ENCODE data around the gene RPS6KA5. TPM values are rescaled to one million over a fixed set of nuclear protein-coding genes. Genes with fewer than 3 reads are reported as not detected.
"Not testable (repeated sequence)": the region's sequence is repeated elsewhere in the genome, so short reads cannot be mapped to it uniquely, and the experiment has no call there.

The RPS6KA5 gene
- polyA plus RNA-seq, 2 donors = 0.83 to 2.3 TPM

DNA sequence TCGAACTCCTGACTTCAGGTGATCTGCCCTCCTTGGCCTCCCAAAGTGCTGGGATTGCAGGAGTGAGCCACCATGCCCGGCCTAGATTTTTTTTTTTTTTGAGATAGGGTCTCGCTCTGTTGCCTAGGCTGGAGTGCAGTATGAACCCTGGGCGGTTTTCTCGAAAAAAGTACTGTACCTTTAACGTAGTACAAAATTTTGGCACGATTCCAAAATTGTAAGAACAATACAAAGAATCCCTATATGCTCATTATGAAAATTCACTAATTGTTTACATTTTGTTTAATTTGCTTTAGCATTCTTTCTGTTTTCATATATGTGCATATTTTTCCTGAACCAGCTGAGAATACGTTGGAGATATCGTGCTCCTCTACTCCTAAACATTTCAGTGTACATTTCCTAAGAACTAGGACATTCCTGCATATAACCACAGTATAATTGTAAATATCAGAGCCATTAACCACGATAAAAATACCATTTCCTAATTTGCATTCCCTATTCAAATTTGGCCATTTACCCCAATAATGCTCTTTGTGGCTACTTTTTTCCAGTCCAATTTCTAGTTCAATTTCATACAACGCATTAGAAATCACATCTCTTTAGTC is 97.8 kb downstream of the RPS6KA5 start:
- no peak overlapping the region for H3K27ac ChIP-seq (ENCODE audit: low read depth in 2 of 2, low read length in 1 of 2)
- H3K4me1 ChIP-seq (ENCODE audit: control insufficient read depth in 2 of 2, insufficient read depth in 2 of 2, low read length in 1 of 2) = no peaks in the 10 kb centered on the region
- no peaks in the 10 kb centered on the region for H3K9me3 ChIP-seq (ENCODE audit: control insufficient read depth in 2 of 2, insufficient read depth in 1 of 2, low read depth in 1 of 2, low read length in 1 of 2)
- H3K4me3 ChIP-seq (ENCODE audit: low read depth in 1 of 2, low read length in 2 of 2) = no peak overlapping the region
- no peaks in the 10 kb centered on the region for H3K36me3 ChIP-seq (ENCODE audit: control insufficient read depth in 2 of 2, insufficient read depth in 2 of 2, low read length in 1 of 2)
- H3K27me3 ChIP-seq (ENCODE audit: control insufficient read depth in 1 of 2, insufficient read depth in 2 of 2, low read length in 2 of 2) = no peaks in the 10 kb centered on the region
- 86 to 87% methylated on average over 11 of the region's 11 CpGs for WGBS, 2 donors

DNA sequence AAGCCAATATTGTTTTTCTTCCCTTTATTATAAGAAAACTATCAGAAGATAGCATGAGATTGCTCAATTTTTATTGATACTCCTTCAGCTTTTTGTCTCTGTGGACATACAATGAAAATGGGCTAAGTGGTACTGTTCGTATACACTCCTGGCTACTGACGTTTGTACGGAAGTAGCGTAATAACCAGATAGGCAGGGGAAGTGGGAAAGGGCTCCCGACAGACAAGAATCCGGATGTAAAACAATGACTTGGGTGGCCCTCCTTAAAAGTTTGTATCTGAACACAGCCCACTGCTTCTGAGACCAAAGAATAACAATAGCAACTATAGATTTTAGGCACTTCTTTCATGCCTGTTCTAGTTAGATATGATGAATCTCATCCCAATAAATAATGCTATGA is 99.6 kb downstream of the RPS6KA5 start:
- Histone ChIP-seq H3K4me3 (ENCODE audit: low read depth in 1 of 2, low read length in 2 of 2) (no peak overlapping the region), H3K4me1 (ENCODE audit: control insufficient read depth in 2 of 2, insufficient read depth in 2 of 2, low read length in 1 of 2) (no peaks in the 10 kb centered on the region), H3K36me3 (ENCODE audit: control insufficient read depth in 2 of 2, insufficient read depth in 2 of 2, low read length in 1 of 2) (no peaks in the 10 kb centered on the region), H3K27ac (ENCODE audit: low read depth in 2 of 2, low read length in 1 of 2) (no peak overlapping the region), H3K9me3 (ENCODE audit: control insufficient read depth in 2 of 2, insufficient read depth in 1 of 2, low read depth in 1 of 2, low read length in 1 of 2) (no peaks in the 10 kb centered on the region), H3K27me3 (ENCODE audit: control insufficient read depth in 1 of 2, insufficient read depth in 2 of 2, low read length in 2 of 2) (no peaks in the 10 kb centered on the region)
- WGBS, 2 donors = 86 to 89% methylated on average over 6 of the region's 6 CpGs

DNA sequence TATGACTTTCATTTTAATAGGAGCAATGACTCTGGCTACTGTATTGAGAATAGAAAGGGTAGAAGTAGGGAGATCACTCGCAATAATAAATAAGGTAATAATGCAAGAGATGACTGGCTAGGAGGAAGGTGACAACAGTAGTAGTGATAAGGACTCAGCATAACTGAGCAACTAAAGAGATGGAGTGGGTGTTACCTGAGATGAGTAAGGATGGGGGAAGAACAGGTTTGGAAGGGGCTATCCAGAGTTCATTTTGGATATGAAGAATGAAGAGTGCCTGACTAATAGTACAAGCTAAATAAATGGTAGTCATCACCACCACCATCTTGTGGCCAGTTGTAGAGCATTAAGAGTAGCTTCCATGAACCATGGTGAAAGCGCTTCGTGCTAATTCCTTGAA is 101.1 kb downstream of the RPS6KA5 start:
- H3K4me1 ChIP-seq (ENCODE audit: control insufficient read depth in 2 of 2, insufficient read depth in 2 of 2, low read length in 1 of 2) = no peaks in the 10 kb centered on the region
- no peaks in the 10 kb centered on the region for H3K36me3 ChIP-seq (ENCODE audit: control insufficient read depth in 2 of 2, insufficient read depth in 2 of 2, low read length in 1 of 2)
- no peak overlapping the region for H3K27ac ChIP-seq (ENCODE audit: low read depth in 2 of 2, low read length in 1 of 2)
- no peaks in the 10 kb centered on the region for H3K9me3 ChIP-seq (ENCODE audit: control insufficient read depth in 2 of 2, insufficient read depth in 1 of 2, low read depth in 1 of 2, low read length in 1 of 2)
- no peaks in the 10 kb centered on the region for H3K27me3 ChIP-seq (ENCODE audit: control insufficient read depth in 1 of 2, insufficient read depth in 2 of 2, low read length in 2 of 2)
- WGBS, 2 donors = 93 to 95% methylated on average over 3 of the region's 3 CpGs
- no peak overlapping the region for H3K4me3 ChIP-seq (ENCODE audit: low read depth in 1 of 2, low read length in 2 of 2)

DNA sequence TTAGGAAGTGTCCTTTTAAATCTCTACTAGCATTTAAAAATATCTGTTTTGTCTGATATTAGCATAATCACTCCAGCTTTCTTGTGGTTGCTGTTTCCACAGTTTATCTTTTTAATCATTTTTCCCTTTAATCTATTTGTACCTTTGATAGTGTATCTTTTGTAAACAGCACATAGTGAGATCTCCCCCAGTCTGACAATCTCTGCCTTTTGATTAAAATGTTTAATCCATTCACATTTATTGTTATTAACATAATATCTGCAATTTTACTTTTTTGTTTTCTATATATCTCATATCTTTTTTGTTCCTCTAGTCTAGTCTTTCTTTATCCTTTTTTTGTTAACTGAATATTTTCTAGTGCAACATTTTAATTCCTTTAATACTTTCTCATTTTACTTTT is 104.2 kb downstream of the RPS6KA5 start:
- Histone ChIP-seq H3K27me3 (ENCODE audit: control insufficient read depth in 1 of 2, insufficient read depth in 2 of 2, low read length in 2 of 2) (no peaks in the 10 kb centered on the region), H3K4me1 (ENCODE audit: control insufficient read depth in 2 of 2, insufficient read depth in 2 of 2, low read length in 1 of 2) (no peaks in the 10 kb centered on the region), H3K27ac (ENCODE audit: low read depth in 2 of 2, low read length in 1 of 2) (no peak overlapping the region), H3K36me3 (ENCODE audit: control insufficient read depth in 2 of 2, insufficient read depth in 2 of 2, low read length in 1 of 2) (no peaks in the 10 kb centered on the region), H3K9me3 (ENCODE audit: control insufficient read depth in 2 of 2, insufficient read depth in 1 of 2, low read depth in 1 of 2, low read length in 1 of 2) (no peaks in the 10 kb centered on the region), H3K4me3 (ENCODE audit: low read depth in 1 of 2, low read length in 2 of 2) (no peak overlapping the region)

DNA sequence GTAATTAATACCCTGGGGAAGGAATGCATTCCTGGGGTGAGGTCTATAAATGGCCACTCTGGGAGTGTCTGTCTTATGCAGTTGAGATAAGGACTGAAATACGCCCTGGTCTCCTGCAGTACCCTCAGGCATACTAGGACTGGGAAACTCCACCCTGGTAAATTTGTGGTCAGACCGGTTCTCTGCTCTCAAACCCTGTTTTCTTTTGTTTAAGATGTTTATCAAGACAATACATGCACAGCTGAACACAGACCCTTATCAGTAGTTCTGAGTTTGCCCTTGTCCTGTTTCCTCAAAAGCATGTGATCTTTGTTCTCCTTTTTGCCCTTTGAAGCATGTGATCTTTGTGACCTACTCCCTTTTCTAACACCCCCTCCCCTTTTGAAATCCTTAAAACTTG is 106.8 kb downstream of the RPS6KA5 start:
- not testable (repeated sequence) for H3K9me3 ChIP-seq (ENCODE audit: control insufficient read depth in 2 of 2, insufficient read depth in 1 of 2, low read depth in 1 of 2, low read length in 1 of 2); H3K4me1 ChIP-seq (ENCODE audit: control insufficient read depth in 2 of 2, insufficient read depth in 2 of 2, low read length in 1 of 2); H3K27me3 ChIP-seq (ENCODE audit: control insufficient read depth in 1 of 2, insufficient read depth in 2 of 2, low read length in 2 of 2); H3K27ac ChIP-seq (ENCODE audit: low read depth in 2 of 2, low read length in 1 of 2); H3K36me3 ChIP-seq (ENCODE audit: control insufficient read depth in 2 of 2, insufficient read depth in 2 of 2, low read length in 1 of 2); H3K4me3 ChIP-seq (ENCODE audit: low read depth in 1 of 2, low read length in 2 of 2)
- 53 to 69% methylated on average over 2 of the region's 2 CpGs for WGBS, 2 donors

DNA sequence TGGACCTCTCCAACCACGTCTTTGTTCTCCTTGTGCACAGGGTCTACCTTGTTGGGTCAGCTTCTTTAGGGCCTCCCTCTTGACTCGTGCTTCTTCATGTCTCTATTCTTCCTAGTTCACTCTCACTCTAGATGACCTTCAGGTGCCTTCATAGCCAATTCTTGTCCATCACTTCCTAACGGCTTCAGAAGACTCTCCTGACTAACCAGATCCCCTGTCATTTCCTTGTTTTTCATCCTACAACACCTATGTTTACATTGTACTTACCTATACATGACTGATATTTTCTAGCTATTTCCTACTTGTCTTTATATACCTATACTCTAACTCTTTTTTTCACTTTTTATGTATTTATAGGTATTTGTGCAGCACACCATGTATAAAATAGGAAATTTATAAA is 117.1 kb downstream of the RPS6KA5 start:
- H3K4me3 ChIP-seq (ENCODE audit: low read depth in 1 of 2, low read length in 2 of 2) = no peak overlapping the region
- no peaks in the 10 kb centered on the region for H3K4me1 ChIP-seq (ENCODE audit: control insufficient read depth in 2 of 2, insufficient read depth in 2 of 2, low read length in 1 of 2)
- peaks cover 0 to 6% of the 10 kb centered on the region in 2 donors for H3K9me3 ChIP-seq (ENCODE audit: control insufficient read depth in 2 of 2, insufficient read depth in 1 of 2, low read depth in 1 of 2, low read length in 1 of 2)
- no peaks in the 10 kb centered on the region for H3K27me3 ChIP-seq (ENCODE audit: control insufficient read depth in 1 of 2, insufficient read depth in 2 of 2, low read length in 2 of 2)
- no peaks in the 10 kb centered on the region for H3K36me3 ChIP-seq (ENCODE audit: control insufficient read depth in 2 of 2, insufficient read depth in 2 of 2, low read length in 1 of 2)
- 82 to 89% methylated on average over 3 of the region's 3 CpGs for WGBS, 2 donors
- no peak overlapping the region for H3K27ac ChIP-seq (ENCODE audit: low read depth in 2 of 2, low read length in 1 of 2)

DNA sequence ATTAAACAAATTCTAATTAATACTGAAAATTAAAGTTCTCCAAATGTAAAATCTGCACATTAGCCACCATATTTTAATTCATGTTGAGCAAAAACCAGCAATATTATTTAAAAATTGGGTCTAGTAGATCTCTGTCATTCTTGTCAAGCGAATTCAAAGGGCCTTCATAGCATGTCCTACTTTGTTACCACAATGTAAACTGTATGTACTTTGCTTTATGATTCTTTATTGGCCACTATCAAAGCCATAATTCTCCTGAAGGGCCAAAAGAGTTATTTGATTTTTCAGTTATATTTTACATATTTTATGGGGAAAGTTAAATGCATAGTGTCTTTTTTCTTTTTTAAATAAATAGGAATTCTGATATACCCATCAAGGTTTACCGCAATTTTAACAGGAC is 117.9 kb downstream of the RPS6KA5 start:
- Histone ChIP-seq H3K27me3 (ENCODE audit: control insufficient read depth in 1 of 2, insufficient read depth in 2 of 2, low read length in 2 of 2) (no peaks in the 10 kb centered on the region), H3K4me3 (ENCODE audit: low read depth in 1 of 2, low read length in 2 of 2) (no peak overlapping the region), H3K36me3 (ENCODE audit: control insufficient read depth in 2 of 2, insufficient read depth in 2 of 2, low read length in 1 of 2) (no peaks in the 10 kb centered on the region), H3K9me3 (ENCODE audit: control insufficient read depth in 2 of 2, insufficient read depth in 1 of 2, low read depth in 1 of 2, low read length in 1 of 2) (peaks cover 0 to 7% of the 10 kb centered on the region in 2 donors), H3K4me1 (ENCODE audit: control insufficient read depth in 2 of 2, insufficient read depth in 2 of 2, low read length in 1 of 2) (no peaks in the 10 kb centered on the region), H3K27ac (ENCODE audit: low read depth in 2 of 2, low read length in 1 of 2) (no peak overlapping the region)
- WGBS, 2 donors = 99 to 100% methylated on average over 2 of the region's 2 CpGs

DNA sequence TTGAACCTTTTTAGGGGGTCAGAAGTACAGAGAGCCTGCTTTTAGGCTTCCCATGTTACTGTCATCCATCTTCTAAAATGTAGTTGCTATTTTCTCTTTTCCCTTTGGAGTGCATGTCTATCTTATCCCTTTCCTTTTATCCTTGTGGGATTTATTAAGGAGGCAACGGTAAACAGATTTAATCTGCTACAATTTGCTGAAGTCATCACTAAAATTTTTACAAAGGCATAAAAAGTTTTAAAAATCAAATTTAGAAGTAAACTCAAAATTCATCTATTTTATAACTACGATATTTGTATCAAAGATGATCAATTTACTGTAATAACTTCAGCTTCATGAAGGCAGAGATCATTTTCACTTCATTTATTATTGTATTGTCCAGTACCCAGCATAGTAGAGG is 118.7 kb downstream of the RPS6KA5 start:
- H3K4me1 ChIP-seq (ENCODE audit: control insufficient read depth in 2 of 2, insufficient read depth in 2 of 2, low read length in 1 of 2) = no peaks in the 10 kb centered on the region
- WGBS, 2 donors = 95 to 97% methylated on average over 2 of the region's 2 CpGs
- H3K4me3 ChIP-seq (ENCODE audit: low read depth in 1 of 2, low read length in 2 of 2) = no peak overlapping the region
- H3K27me3 ChIP-seq (ENCODE audit: control insufficient read depth in 1 of 2, insufficient read depth in 2 of 2, low read length in 2 of 2) = no peaks in the 10 kb centered on the region
- no peak overlapping the region for H3K27ac ChIP-seq (ENCODE audit: low read depth in 2 of 2, low read length in 1 of 2)
- H3K36me3 ChIP-seq (ENCODE audit: control insufficient read depth in 2 of 2, insufficient read depth in 2 of 2, low read length in 1 of 2) = no peaks in the 10 kb centered on the region
- H3K9me3 ChIP-seq (ENCODE audit: control insufficient read depth in 2 of 2, insufficient read depth in 1 of 2, low read depth in 1 of 2, low read length in 1 of 2) = peaks cover 0 to 7% of the 10 kb centered on the region in 2 donors

DNA sequence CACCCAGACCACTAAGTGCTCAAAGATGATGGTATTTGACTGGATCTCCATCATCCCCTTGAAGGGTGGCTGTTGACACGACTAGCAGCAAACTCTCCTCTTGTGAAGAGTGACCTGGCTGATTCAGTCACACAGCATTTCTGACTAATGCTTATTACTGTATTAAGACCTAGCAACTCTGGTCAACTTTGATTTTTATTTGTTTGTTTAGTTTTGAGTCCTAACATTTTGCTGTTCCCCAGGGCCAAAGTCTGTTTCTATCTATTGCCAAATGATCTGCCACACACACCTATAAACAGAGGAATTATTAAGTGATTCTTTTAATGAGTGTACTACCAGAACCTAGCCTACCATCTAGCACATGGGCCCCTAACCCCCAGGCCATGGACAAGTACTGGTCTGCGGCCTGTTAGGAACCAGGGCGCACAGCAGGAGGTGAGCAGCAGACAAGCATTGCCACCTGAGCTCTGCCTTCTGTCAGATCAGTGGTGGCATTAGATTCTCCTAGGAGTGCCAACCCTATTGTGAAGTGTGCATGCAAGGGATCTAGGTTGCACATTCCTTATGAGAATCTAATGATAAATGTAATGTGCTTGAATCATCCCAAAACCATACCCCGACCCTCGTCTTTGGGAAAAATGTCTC is 120.0 kb downstream of the RPS6KA5 start:
- H3K36me3 ChIP-seq (ENCODE audit: control insufficient read depth in 2 of 2, insufficient read depth in 2 of 2, low read length in 1 of 2) = no peaks in the 10 kb centered on the region
- no peak overlapping the region for H3K27ac ChIP-seq (ENCODE audit: low read depth in 2 of 2, low read length in 1 of 2)
- 94 to 98% methylated on average over 5 of the region's 5 CpGs for WGBS, 2 donors
- no peaks in the 10 kb centered on the region for H3K4me1 ChIP-seq (ENCODE audit: control insufficient read depth in 2 of 2, insufficient read depth in 2 of 2, low read length in 1 of 2)
- H3K4me3 ChIP-seq (ENCODE audit: low read depth in 1 of 2, low read length in 2 of 2) = no peak overlapping the region
- H3K9me3 ChIP-seq (ENCODE audit: control insufficient read depth in 2 of 2, insufficient read depth in 1 of 2, low read depth in 1 of 2, low read length in 1 of 2) = peaks cover 0 to 7% of the 10 kb centered on the region in 2 donors
- no peaks in the 10 kb centered on the region for H3K27me3 ChIP-seq (ENCODE audit: control insufficient read depth in 1 of 2, insufficient read depth in 2 of 2, low read length in 2 of 2)

DNA sequence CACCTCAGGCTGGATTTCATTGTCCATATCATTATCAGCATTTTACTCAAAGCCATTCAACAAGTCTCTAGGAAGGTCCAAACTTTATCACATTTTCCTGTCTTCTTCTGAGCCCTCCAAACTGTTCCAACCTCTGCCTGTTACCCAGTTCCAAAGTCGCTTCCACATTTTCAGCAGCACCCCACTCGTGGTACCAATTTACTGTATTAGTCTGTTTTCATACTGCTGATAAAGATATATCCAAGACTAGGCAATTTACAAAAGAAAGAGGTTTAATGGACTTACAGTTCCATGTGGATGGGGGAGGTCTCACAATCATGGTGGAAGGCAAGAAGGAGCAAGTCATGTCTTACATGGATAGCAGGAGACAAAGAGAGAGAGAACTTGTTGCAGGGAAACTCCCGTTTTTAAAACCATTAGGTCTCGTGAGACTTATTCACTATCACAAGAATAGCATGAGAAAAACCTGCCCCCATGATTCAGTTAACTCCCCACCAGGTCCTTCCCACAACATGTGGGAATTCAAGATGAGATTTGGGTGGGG is 121.1 kb downstream of the RPS6KA5 start:
- not testable (repeated sequence) for H3K4me3 ChIP-seq (ENCODE audit: low read depth in 1 of 2, low read length in 2 of 2); H3K27me3 ChIP-seq (ENCODE audit: control insufficient read depth in 1 of 2, insufficient read depth in 2 of 2, low read length in 2 of 2); H3K9me3 ChIP-seq (ENCODE audit: control insufficient read depth in 2 of 2, insufficient read depth in 1 of 2, low read depth in 1 of 2, low read length in 1 of 2); H3K27ac ChIP-seq (ENCODE audit: low read depth in 2 of 2, low read length in 1 of 2); H3K4me1 ChIP-seq (ENCODE audit: control insufficient read depth in 2 of 2, insufficient read depth in 2 of 2, low read length in 1 of 2); H3K36me3 ChIP-seq (ENCODE audit: control insufficient read depth in 2 of 2, insufficient read depth in 2 of 2, low read length in 1 of 2)
- 94 to 97% methylated on average over 4 of the region's 4 CpGs for WGBS, 2 donors
